HepG2 (cell line): Measurements from ENCODE around the gene SNX7.

Source experiments
- ATF1 ChIP-seq: IDR thresholded peaks from 2 replicates; pipeline ENCODE4 v1.6.1; 2016; ENCODE audit warnings: mild to moderate bottlenecking, control low read depth
- IRF1 ChIP-seq: sonication (generic); formaldehyde crosslinking; IDR thresholded peaks from 2 replicates; pipeline ENCODE4 v1.4.0; 2020; ENCODE audit warnings: low read depth, mild to moderate bottlenecking, missing genetic modification reagents
- KDM4B ChIP-seq: sonication (generic); formaldehyde crosslinking; IDR thresholded peaks from 2 replicates; pipeline ENCODE4 v1.4.0; 2020; ENCODE audit warnings: missing genetic modification reagents
- MXI1 ChIP-seq: IDR thresholded peaks from 3 replicates; pipeline ENCODE4 v1.6.1; 2012; ENCODE audit warnings: low read depth, low read length, inconsistent platforms, borderline replicate concordance
- UBTF ChIP-seq: sonication (generic); formaldehyde crosslinking; IDR thresholded peaks from 2 replicates; pipeline ENCODE4 v1.4.0; 2020; ENCODE audit warnings: mild to moderate bottlenecking, missing genetic modification reagents
- ZNF687 ChIP-seq: sonication (generic); formaldehyde crosslinking; IDR thresholded peaks from 2 replicates; pipeline ENCODE4 v1.5.1; 2020; ENCODE audit warnings: mild to moderate bottlenecking, missing genetic modification reagents, moderate library complexity
- TF ChIP-seq, protein P1 (sequence below): sonication (generic); formaldehyde crosslinking; IDR thresholded peaks from 2 replicates; pipeline ENCODE4 v1.5.0; 2020; ENCODE audit warnings: mild to moderate bottlenecking, missing genetic modification reagents, moderate library complexity
- TF ChIP-seq, protein P2 (sequence below): sonication (generic); formaldehyde crosslinking; IDR thresholded peaks from 2 replicates; pipeline ENCODE4 v1.4.0; 2020; ENCODE audit warnings: missing genetic modification reagents

GRCh38 chr1:98749152-98749756 is 87.7 kb downstream of the SNX7 start:
- TF ChIP-seq ZNF687 (CRISPR knock-in tag): no peak
- no peak for TF ChIP-seq KDM4B
- TF ChIP-seq, protein P1, sequence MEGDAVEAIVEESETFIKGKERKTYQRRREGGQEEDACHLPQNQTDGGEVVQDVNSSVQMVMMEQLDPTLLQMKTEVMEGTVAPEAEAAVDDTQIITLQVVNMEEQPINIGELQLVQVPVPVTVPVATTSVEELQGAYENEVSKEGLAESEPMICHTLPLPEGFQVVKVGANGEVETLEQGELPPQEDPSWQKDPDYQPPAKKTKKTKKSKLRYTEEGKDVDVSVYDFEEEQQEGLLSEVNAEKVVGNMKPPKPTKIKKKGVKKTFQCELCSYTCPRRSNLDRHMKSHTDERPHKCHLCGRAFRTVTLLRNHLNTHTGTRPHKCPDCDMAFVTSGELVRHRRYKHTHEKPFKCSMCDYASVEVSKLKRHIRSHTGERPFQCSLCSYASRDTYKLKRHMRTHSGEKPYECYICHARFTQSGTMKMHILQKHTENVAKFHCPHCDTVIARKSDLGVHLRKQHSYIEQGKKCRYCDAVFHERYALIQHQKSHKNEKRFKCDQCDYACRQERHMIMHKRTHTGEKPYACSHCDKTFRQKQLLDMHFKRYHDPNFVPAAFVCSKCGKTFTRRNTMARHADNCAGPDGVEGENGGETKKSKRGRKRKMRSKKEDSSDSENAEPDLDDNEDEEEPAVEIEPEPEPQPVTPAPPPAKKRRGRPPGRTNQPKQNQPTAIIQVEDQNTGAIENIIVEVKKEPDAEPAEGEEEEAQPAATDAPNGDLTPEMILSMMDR (CRISPR knock-in tag): no peak
- TF ChIP-seq UBTF (CRISPR knock-in tag): no peak
- TF ChIP-seq, protein P2, sequence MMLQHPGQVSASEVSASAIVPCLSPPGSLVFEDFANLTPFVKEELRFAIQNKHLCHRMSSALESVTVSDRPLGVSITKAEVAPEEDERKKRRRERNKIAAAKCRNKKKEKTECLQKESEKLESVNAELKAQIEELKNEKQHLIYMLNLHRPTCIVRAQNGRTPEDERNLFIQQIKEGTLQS (CRISPR knock-in tag): no peak
- TF ChIP-seq IRF1 (CRISPR knock-in tag): no peak
- TF ChIP-seq MXI1: no peak
- TF ChIP-seq ATF1 (CRISPR knock-in tag): no peak
